HepG2 (cell line): ENCODE data around the gene BCL2L1. TPM values are rescaled to one million over a fixed set of nuclear protein-coding genes. Genes with fewer than 3 reads are reported as not detected.

Source experiments
- ATAC-seq: fragments of 200-7000 bp; cut with Tn5 transposase; 3 replicates; pipeline ENCODE4 v1.9.1; 2020; ENCODE audit warnings: mild to moderate bottlenecking, moderate library complexity
- BruUV-seq: library from RNA; stranded (reverse); fragments of 400-500 nt; replicated peaks from 2 replicates; lab custom pipeline; 2021; lab: Mats Ljungman, UMichigan
- CTCF ChIA-PET: fragments of 300-600 bp; formaldehyde crosslinking; extraction: SDS; loops from one replicate; lab custom pipeline; 2021; ENCODE audit warnings: low total read pairs, inconsistent platforms, low intra/inter-chr PET ratio; lab: Yijun Ruan, JAX
- POLR2A ChIA-PET: fragments of 350-600 bp; sonication (Branson Sonifier 250); formaldehyde crosslinking; loops from one replicate; lab custom pipeline; 2020; ENCODE audit warnings: antibody characterized with exemption, inconsistent platforms; lab: Yijun Ruan, JAX
- DNase-seq: peaks from one replicate; pipeline ENCODE4 v3.0.0-alpha.2; 2015; ENCODE audit warnings: low spot score
- FAIRE-seq: peaks from 3 replicates; lab custom pipeline; 2011; peaks lifted over from hg19 to GRCh38; lab: Jason Lieb, UNC
- H2AFZ ChIP-seq: one replicate; pipeline ENCODE4 v1.6.1; 2011; ENCODE audit warnings: low read length, inconsistent platforms
- H3K27ac ChIP-seq: fragments of 300-600 bp; 3 replicates; pipeline ENCODE4 v1.8.0; 2011; ENCODE audit warnings: mixed run types, mild to moderate bottlenecking, mixed read lengths, low read length, inconsistent platforms; ENCODE audit not compliant: insufficient read depth; ENCODE audit errors: extremely low read length
- H3K27me3 ChIP-seq, 2 experiments: fragments of 200-600 bp in 1 of 2; 2 replicates in 1 of 2; 3 replicates in 1 of 2; pipeline versions ENCODE4 v1.6.0 to v1.8.0; 2011; ENCODE audit warnings: low read length in 2 of 2, mild to moderate bottlenecking in 2 of 2, moderate library complexity in 2 of 2, inconsistent platforms in 1 of 2; ENCODE audit not compliant: insufficient read depth in 2 of 2, control insufficient read depth in 1 of 2
- H3K36me3 ChIP-seq, 2 experiments: fragments of 200-600 bp in 1 of 2; replicated peaks in 1 of 2; 2 replicates in 1 of 2; 3 replicates in 1 of 2; pipeline versions ENCODE4 v1.5.1 to v1.8.0; 2011; ENCODE audit warnings: low read length in 2 of 2, inconsistent platforms in 1 of 2; ENCODE audit not compliant: insufficient read depth in 2 of 2, control insufficient read depth in 1 of 2
- H3K4me1 ChIP-seq: 2 replicates; pipeline ENCODE4 v1.5.1; 2012; ENCODE audit warnings: low read length, inconsistent platforms; ENCODE audit not compliant: insufficient read depth
- H3K4me2 ChIP-seq: 2 replicates; pipeline ENCODE4 v1.6.0; 2011; ENCODE audit warnings: low read depth, low read length, inconsistent platforms
- H3K4me3 ChIP-seq, 3 experiments: fragments of 200-600 bp in 1 of 3; sonication (generic), shearing (Covaris generic) in 1 of 3; replicated peaks in 1 of 3; 2 replicates each; pipeline ENCODE4 v1.5.1; 2011 to 2016; ENCODE audit warnings: low read length in 3 of 3, inconsistent platforms in 2 of 3, low read depth in 2 of 3, mild to moderate bottlenecking in 2 of 3, control low read depth in 1 of 3, mixed read lengths in 1 of 3; ENCODE audit not compliant: insufficient read depth in 1 of 3
- H3K79me2 ChIP-seq: one replicate; pipeline ENCODE4 v1.6.1; 2011; ENCODE audit warnings: low read length, inconsistent platforms; ENCODE audit not compliant: insufficient read depth
- H3K9ac ChIP-seq: 2 replicates; pipeline ENCODE4 v1.6.0; 2011; ENCODE audit warnings: mild to moderate bottlenecking, low read depth, low read length, inconsistent platforms; ENCODE audit not compliant: insufficient read depth
- H3K9me3 ChIP-seq: 2 replicates; pipeline ENCODE4 v1.5.1; 2012; ENCODE audit warnings: mild to moderate bottlenecking, low read length
- H4K20me1 ChIP-seq: 2 replicates; pipeline ENCODE4 v1.6.0; 2011; ENCODE audit warnings: inconsistent platforms, mild to moderate bottlenecking, low read length, moderate library complexity; ENCODE audit not compliant: insufficient read depth
- GPBP1L1 ChIP-seq: sonication (generic); formaldehyde crosslinking; IDR thresholded peaks from 2 replicates; pipeline ENCODE4 v1.5.0; 2020; ENCODE audit warnings: mild to moderate bottlenecking, missing genetic modification reagents
- HNF1A ChIP-seq, 2 experiments: sonication (generic) in 1 of 2; formaldehyde crosslinking in 1 of 2; IDR thresholded peaks; 2 replicates each; pipeline versions ENCODE4 v1.4.0 to v1.6.1; 2016 to 2020; ENCODE audit warnings: borderline replicate concordance in 1 of 2, low read depth in 1 of 2, mild to moderate bottlenecking in 1 of 2, missing genetic modification reagents in 1 of 2
- KLF12 ChIP-seq: sonication (generic); formaldehyde crosslinking; IDR thresholded peaks from 2 replicates; pipeline ENCODE4 v1.4.0; 2020; ENCODE audit warnings: missing genetic modification reagents, borderline replicate concordance
- SKIL ChIP-seq: sonication (generic); formaldehyde crosslinking; IDR thresholded peaks from 2 replicates; pipeline ENCODE4 v1.8.0; 2022; ENCODE audit warnings: missing genetic modification reagents, mild to moderate bottlenecking, moderate library complexity, borderline replicate concordance
- THRA ChIP-seq: sonication (generic); formaldehyde crosslinking; IDR thresholded peaks from 2 replicates; pipeline ENCODE4 v1.4.0; 2020; ENCODE audit warnings: missing genetic modification reagents, borderline replicate concordance
- WGBS: methylation state at CpG from one replicate; pipeline ENCODE4 v1.1.6; 2017; ENCODE audit warnings: low lambda C conversion rate; 5-methylcytosine and 5-hydroxymethylcytosine counted together
- in situ Hi-C: cut with HindIII; loops from 2 replicates; pipeline ENCODE4 v1.10.0; 2017; ENCODE audit warnings: low pct_unique_long_range_greater_than_20kb; ENCODE audit not compliant: extremely low pct_ligation_motif_present
- intact Hi-C: fragments of 100-400 bp; cut with micrococcal nuclease; formaldehyde crosslinking; loops from one replicate; pipeline ENCODE4 v1.10.0; 2022; ENCODE audit not compliant: unreplicated experiment
- polyA plus RNA-seq, 8 experiments: library from polyadenylated mRNA; depleted of rRNA in 3 of 8; stranded (reverse) in 7 of 8; unstranded in 1 of 8; fragments of >200 nt; fragmentation: Illumina TruSeq in 4 of 8; extraction: Trizol in 4 of 8; gene quantifications; 2 replicates each; pipeline versions ENCODE4 v1.2.1 to v1.2.3, GENCODE V29; 2011 to 2016; ENCODE audit warnings: low read depth in 4 of 8, missing spikeins in 1 of 8, mixed read lengths in 1 of 8; ENCODE audit not compliant: insufficient read depth in 1 of 8
- total RNA-seq, 5 experiments: library from RNA; depleted of rRNA; stranded (reverse); fragments of >200 nt; fragmentation: Illumina TruSeq; extraction: Trizol; gene quantifications; 2 replicates each; pipeline ENCODE4 v1.2.3, GENCODE V29; 2016; ENCODE audit warnings: low read depth in 1 of 5

Gene BCL2L1
- total and polyA plus RNA-seq, 2 of the 13 experiments (the other 11 are each of a cell fraction or from before 2014, with no cell fraction given): 164 to 258 TPM

GRCh38 chr20:31760519-31761240 is 38.0 kb upstream of the BCL2L1 start (continued):
- TF ChIP-seq SKIL (CRISPR knock-in tag) (no peak), THRA (no peak), GPBP1L1 (no peak)

GRCh38 chr20:31759836-31760518 is 37.3 kb upstream of the BCL2L1 start:
- H3K27ac ChIP-seq: no peak overlapping the region
- H3K79me2 ChIP-seq: peaks cover 32% of the 10 kb centered on the region
- 97% methylated on average over 2 of the region's 2 CpGs for WGBS
- no peak for FAIRE-seq
- TF ChIP-seq KLF12 (no peak), HNF1A (IDR thresholded peaks at IDR 0.05; ENCODE audit: low read depth) (0 out of 2 replicates have a peak, but pooled peaks have one; percentile 41), HNF1A (CRISPR knock-in tag; IDR thresholded peaks at IDR 0.05; ENCODE audit: borderline replicate concordance) (no peak)
- no peaks in the 10 kb centered on the region for H3K27me3 ChIP-seq
- DNase-seq: no peak
- ChIA-PET POLR2A (interaction anchor here (2.3 kb wide), 1 partner anchor 98 kb away, joined by 5 read pairs; no protein-coding TSS in a partner anchor), CTCF (no interaction called here)
- H3K9me3 ChIP-seq: no peaks in the 10 kb centered on the region
- in situ Hi-C loops (no loop called here), intact Hi-C loops (no loop called here)
- no peak overlapping the region for H3K4me2 ChIP-seq
- TSS peak; percentile 33 for BruUV-seq
- no peak overlapping the region for H2AFZ ChIP-seq
- H3K36me3 ChIP-seq: peaks cover 21 to 66% of the 10 kb centered on the region in 2 experiments
- no peak overlapping the region for H3K9ac ChIP-seq
- no peaks in the 10 kb centered on the region for H3K4me1 ChIP-seq
- ATAC-seq: no peak
- H3K4me3 ChIP-seq: no peak overlapping the region
- H4K20me1 ChIP-seq: no peaks in the 10 kb centered on the region
